ENCODE measurements around the gene TTC29. TPM values are rescaled to one million over a fixed set of nuclear protein-coding genes. Genes with fewer than 3 reads are reported as not detected.

Gene TTC29
- total and polyA plus RNA-seq, 2 donors (not counting 1 experiment from before 2014, with no cell fraction given) = not detected

DNA sequence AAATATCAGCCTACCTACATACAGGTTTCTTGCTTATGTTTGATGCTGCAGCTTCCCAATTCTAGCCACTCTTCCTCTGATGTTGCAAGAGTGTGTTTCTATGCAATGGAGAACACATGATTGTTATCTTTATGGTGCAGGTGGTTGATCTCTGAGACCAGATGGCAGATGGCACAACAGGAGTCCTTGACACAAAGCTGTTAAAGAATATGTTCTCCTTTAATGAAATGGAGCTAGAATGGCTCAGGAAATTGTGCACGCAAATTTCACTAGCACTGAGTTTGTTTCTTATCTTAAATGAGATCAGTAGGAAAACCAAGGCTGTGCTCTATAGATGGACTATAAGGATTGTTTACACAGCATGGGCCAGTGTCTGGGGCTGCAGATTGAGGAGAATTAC lies 29.9 kb upstream of the TTC29 start:
- H3K36me3 ChIP-seq (replicated peaks in 1 of 2; ENCODE audit: control extremely low read depth in 1 of 2, control insufficient read depth in 1 of 2, extremely low read depth in 1 of 2, insufficient read depth in 2 of 2, low read length in 1 of 2) = no peaks in the 10 kb centered on the region
- H3K9me3 ChIP-seq (ENCODE audit: control extremely low read depth in 1 of 3, control insufficient read depth in 2 of 3, insufficient read depth in 1 of 3, low read length in 2 of 3) = no peaks in the 10 kb centered on the region
- ChIA-PET POLR2A (no interaction called here), CTCF (no interaction called here)
- H3K27ac ChIP-seq (ENCODE audit: low read length in 2 of 2) = no peak overlapping the region
- H3K4me1 ChIP-seq (ENCODE audit: control insufficient read depth in 2 of 2, insufficient read depth in 2 of 2, low read length in 2 of 2) = no peaks in the 10 kb centered on the region
- no peak for DNase-seq
- Mint-ChIP-seq H3K27ac (no peak overlapping the region), H3K9me3 (ENCODE audit: insufficient read depth) (no peaks in the 10 kb centered on the region), H3K4me1 (no peaks in the 10 kb centered on the region), H3K4me3 (no peak overlapping the region), H3K27me3 (peaks cover 17% of the 10 kb centered on the region)
- no peak overlapping the region for H3K4me3 ChIP-seq (ENCODE audit: control extremely low read depth in 1 of 5, extremely low read depth in 1 of 5, insufficient read depth in 1 of 5, low read depth in 2 of 5, low read length in 4 of 5)
- no peaks in the 10 kb centered on the region for H4K20me1 ChIP-seq (ENCODE audit: control insufficient read depth, insufficient read depth, low read length, poor library complexity, severe bottlenecking)
- intact Hi-C loops (cut with micrococcal nuclease) = no loop called here
- TF ChIP-seq, protein P1, sequence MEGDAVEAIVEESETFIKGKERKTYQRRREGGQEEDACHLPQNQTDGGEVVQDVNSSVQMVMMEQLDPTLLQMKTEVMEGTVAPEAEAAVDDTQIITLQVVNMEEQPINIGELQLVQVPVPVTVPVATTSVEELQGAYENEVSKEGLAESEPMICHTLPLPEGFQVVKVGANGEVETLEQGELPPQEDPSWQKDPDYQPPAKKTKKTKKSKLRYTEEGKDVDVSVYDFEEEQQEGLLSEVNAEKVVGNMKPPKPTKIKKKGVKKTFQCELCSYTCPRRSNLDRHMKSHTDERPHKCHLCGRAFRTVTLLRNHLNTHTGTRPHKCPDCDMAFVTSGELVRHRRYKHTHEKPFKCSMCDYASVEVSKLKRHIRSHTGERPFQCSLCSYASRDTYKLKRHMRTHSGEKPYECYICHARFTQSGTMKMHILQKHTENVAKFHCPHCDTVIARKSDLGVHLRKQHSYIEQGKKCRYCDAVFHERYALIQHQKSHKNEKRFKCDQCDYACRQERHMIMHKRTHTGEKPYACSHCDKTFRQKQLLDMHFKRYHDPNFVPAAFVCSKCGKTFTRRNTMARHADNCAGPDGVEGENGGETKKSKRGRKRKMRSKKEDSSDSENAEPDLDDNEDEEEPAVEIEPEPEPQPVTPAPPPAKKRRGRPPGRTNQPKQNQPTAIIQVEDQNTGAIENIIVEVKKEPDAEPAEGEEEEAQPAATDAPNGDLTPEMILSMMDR (IDR thresholded peaks at IDR 0.05) = no peak
- no peak for TF ChIP-seq EZH2 (IDR thresholded peaks at IDR 0.05; ENCODE audit: borderline replicate concordance, insufficient read depth, low read depth, low read length, poor library complexity, severe bottlenecking)
- H3K27me3 ChIP-seq (replicated peaks in 1 of 4; ENCODE audit: control extremely low read depth in 1 of 4, control insufficient read depth in 3 of 4, insufficient read depth in 4 of 4, low read length in 3 of 4) = peaks cover 0 to 4% (median 0%) of the 10 kb centered on the region in 4 experiments
- ATAC-seq (ENCODE audit: low read depth) = no peak
- H3K79me2 ChIP-seq (ENCODE audit: control insufficient read depth, insufficient read depth, low read length) = no peaks in the 10 kb centered on the region
- WGBS (ENCODE audit: insufficient coverage) = 0% methylated on average over 1 of the region's 1 CpG
- no peak overlapping the region for H3K4me2 ChIP-seq (replicated peaks; ENCODE audit: low read depth, low read length, poor library complexity, severe bottlenecking)
- no peak overlapping the region for H3K9ac ChIP-seq (ENCODE audit: low read length)
- H2AFZ ChIP-seq (ENCODE audit: insufficient read depth, low read depth, low read length, poor library complexity, severe bottlenecking) = no peak overlapping the region

DNA sequence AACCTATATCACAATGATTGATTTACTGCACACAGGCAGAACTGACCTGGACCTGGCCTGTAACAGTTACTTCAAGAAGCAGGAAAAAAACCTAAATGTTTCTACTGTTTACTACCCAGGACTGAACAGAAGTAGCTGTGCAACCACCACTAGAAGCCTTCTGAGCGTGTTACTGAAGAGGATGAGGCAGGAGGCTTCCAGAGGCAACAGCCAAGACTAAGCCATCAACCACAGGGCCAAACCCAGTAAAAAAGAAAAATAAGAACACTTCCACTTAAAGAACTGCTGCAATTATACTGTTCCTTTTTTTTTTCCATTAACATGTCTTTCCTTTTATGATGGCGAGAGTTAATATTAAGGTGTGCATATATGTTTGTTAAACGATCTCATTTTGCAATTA lies 29.4 kb upstream of the TTC29 start:
- Histone ChIP-seq H3K36me3 (replicated peaks in 1 of 2; ENCODE audit: control extremely low read depth in 1 of 2, control insufficient read depth in 1 of 2, extremely low read depth in 1 of 2, insufficient read depth in 2 of 2, low read length in 1 of 2) (no peaks in the 10 kb centered on the region), H2AFZ (ENCODE audit: insufficient read depth, low read depth, low read length, poor library complexity, severe bottlenecking) (no peak overlapping the region)
- intact Hi-C loops (cut with micrococcal nuclease) = no loop called here

More for the DNA sequence above, 29.4 kb upstream of the TTC29 start:
- 33% methylated on average over 1 of the region's 3 CpGs for WGBS (ENCODE audit: insufficient coverage)
- peaks cover 17% of the 10 kb centered on the region for H3K27me3 Mint-ChIP-seq
- Histone ChIP-seq H3K4me2 (replicated peaks; ENCODE audit: low read depth, low read length, poor library complexity, severe bottlenecking) (no peak overlapping the region), H3K79me2 (ENCODE audit: control insufficient read depth, insufficient read depth, low read length) (no peaks in the 10 kb centered on the region), H3K27me3 (replicated peaks in 1 of 4; ENCODE audit: control extremely low read depth in 1 of 4, control insufficient read depth in 3 of 4, insufficient read depth in 4 of 4, low read length in 3 of 4) (peaks cover 0 to 4% (median 0%) of the 10 kb centered on the region in 4 experiments), H3K9me3 (ENCODE audit: control extremely low read depth in 1 of 3, control insufficient read depth in 2 of 3, insufficient read depth in 1 of 3, low read length in 2 of 3) (no peaks in the 10 kb centered on the region), H3K27ac (ENCODE audit: low read length in 2 of 2) (no peak overlapping the region), H4K20me1 (ENCODE audit: control insufficient read depth, insufficient read depth, low read length, poor library complexity, severe bottlenecking) (no peaks in the 10 kb centered on the region), H3K9ac (ENCODE audit: low read length) (no peak overlapping the region), H3K4me1 (ENCODE audit: control insufficient read depth in 2 of 2, insufficient read depth in 2 of 2, low read length in 2 of 2) (no peaks in the 10 kb centered on the region), H3K4me3 (ENCODE audit: control extremely low read depth in 1 of 5, extremely low read depth in 1 of 5, insufficient read depth in 1 of 5, low read depth in 2 of 5, low read length in 4 of 5) (no peak overlapping the region)
- H3K4me1 Mint-ChIP-seq = no peaks in the 10 kb centered on the region
- no peak for ATAC-seq (ENCODE audit: low read depth)
- no peaks in the 10 kb centered on the region for H3K9me3 Mint-ChIP-seq (ENCODE audit: insufficient read depth)
- ChIA-PET CTCF (no interaction called here), POLR2A (no interaction called here)
- H3K4me3 Mint-ChIP-seq = no peak overlapping the region
- no peak for DNase-seq
- TF ChIP-seq, protein P1 (IDR thresholded peaks at IDR 0.05) = no peak
- no peak for TF ChIP-seq EZH2 (IDR thresholded peaks at IDR 0.05; ENCODE audit: borderline replicate concordance, insufficient read depth, low read depth, low read length, poor library complexity, severe bottlenecking)
- H3K27ac Mint-ChIP-seq = no peak overlapping the region
